ENCODE data around the gene ZNF419.

ZNF419 gene

GRCh38 chr19:57537953-57538547, 50.5 kb downstream of the ZNF419 start:
- no peak for DNase-seq (ENCODE audit: low spot score)
